SK-N-SH (cell line): ENCODE measurements around the gene KYNU. TPM values are rescaled to one million over a fixed set of nuclear protein-coding genes. Genes with fewer than 3 reads are reported as not detected.

Experiments used
- CTCF ChIA-PET: fragments of 300-600, 350-600 bp; formaldehyde crosslinking; extraction: SDS; loops from one replicate; lab custom pipeline; 2021; lab: Yijun Ruan, JAX
- POLR2A ChIA-PET: fragments of 350-600 bp; sonication (Branson Sonifier 250); formaldehyde crosslinking; extraction: SDS; loops from one replicate; lab custom pipeline; 2020; ENCODE audit warnings: antibody characterized with exemption, inconsistent platforms; lab: Yijun Ruan, JAX
- DNase-seq: peaks from one replicate; pipeline ENCODE4 v3.0.0; 2012
- H2AFZ ChIP-seq: fragments of 200-600 bp; sonication (generic); 2 replicates; pipeline ENCODE4 v1.8.1; 2016; ENCODE audit warnings: antibody characterized with exemption, mild to moderate bottlenecking, low read depth
- H3F3A ChIP-seq: fragments of 200-600 bp; sonication (generic); replicated peaks from 2 replicates; pipeline ENCODE3; 2016; ENCODE audit warnings: antibody characterized with exemption, mild to moderate bottlenecking; ENCODE audit not compliant: insufficient read depth
- H3K27ac ChIP-seq, 2 experiments: fragments of 200-500 bp in 1 of 2; fragments of 200-600 bp in 1 of 2; sonication (Bioruptor generic) in 1 of 2; sonication (generic), shearing (Covaris generic) in 1 of 2; 2 replicates each; pipeline versions ENCODE4 v1.5.1 to v1.6.1; 2014 to 2016; ENCODE audit warnings: low read depth in 2 of 2, inconsistent platforms in 1 of 2, low read length in 1 of 2, mild to moderate bottlenecking in 1 of 2, mixed read lengths in 1 of 2
- H3K27me3 ChIP-seq: fragments of 200-600 bp; sonication (generic), shearing (Covaris generic); 2 replicates; pipeline ENCODE4 v1.6.1; 2016; ENCODE audit warnings: mixed run types; ENCODE audit not compliant: insufficient read depth
- H3K36me3 ChIP-seq, 2 experiments: fragments of 200-500 bp in 1 of 2; fragments of 200-600 bp in 1 of 2; sonication (Bioruptor generic) in 1 of 2; sonication (generic) in 1 of 2; replicated peaks in 1 of 2; 2 replicates each; pipeline versions ENCODE3 to v1.5.1; 2014 to 2016; ENCODE audit warnings: low read length in 1 of 2, mild to moderate bottlenecking in 1 of 2; ENCODE audit not compliant: insufficient read depth in 2 of 2, control insufficient read depth in 1 of 2
- H3K4me1 ChIP-seq, 2 experiments: fragments of 200-500 bp in 1 of 2; fragments of 200-600 bp in 1 of 2; sonication (Bioruptor generic) in 1 of 2; sonication (generic), shearing (Covaris generic) in 1 of 2; 2 replicates each; pipeline versions ENCODE4 v1.5.1 to v1.6.1; 2014 to 2016; ENCODE audit warnings: low read depth in 1 of 2, low read length in 1 of 2, mixed run types in 1 of 2; ENCODE audit not compliant: insufficient read depth in 2 of 2, control insufficient read depth in 1 of 2
- H3K4me2 ChIP-seq: fragments of 200-600 bp; sonication (generic), shearing (Covaris generic); 2 replicates; pipeline ENCODE4 v1.6.1; 2017; ENCODE audit warnings: mixed run types
- H3K4me3 ChIP-seq, 2 experiments: fragments of 200-500 bp in 1 of 2; fragments of 200-600 bp in 1 of 2; sonication (Bioruptor generic) in 1 of 2; sonication (generic), shearing (Covaris generic) in 1 of 2; 2 replicates each; pipeline versions ENCODE4 v1.5.1 to v1.8.1; 2014 to 2016; ENCODE audit warnings: low read depth in 2 of 2, inconsistent platforms in 1 of 2, low read length in 1 of 2, mild to moderate bottlenecking in 1 of 2, mixed read lengths in 1 of 2, moderate library complexity in 1 of 2
- H3K79me2 ChIP-seq: fragments of 200-600 bp; sonication (generic); 2 replicates; pipeline ENCODE4 v1.8.1; 2017; ENCODE audit warnings: mild to moderate bottlenecking; ENCODE audit not compliant: insufficient read depth
- H3K9ac ChIP-seq: fragments of 200-600 bp; sonication (generic); 2 replicates; pipeline ENCODE4 v1.6.1; 2017; ENCODE audit warnings: mixed run types
- H3K9me2 ChIP-seq: fragments of 200-600 bp; sonication (generic); 2 replicates; pipeline ENCODE4 v1.6.1; 2017; ENCODE audit warnings: mixed run types
- H3K9me3 ChIP-seq: fragments of 200-600 bp; sonication (generic); 2 replicates; pipeline ENCODE4 v1.6.1; 2017; ENCODE audit warnings: mixed run types, mild to moderate bottlenecking, moderate library complexity
- H4K20me1 ChIP-seq: fragments of 200-600 bp; sonication (generic); 2 replicates; pipeline ENCODE4 v1.6.1; 2017; ENCODE audit warnings: mild to moderate bottlenecking, mixed run types; ENCODE audit not compliant: insufficient read depth
- CHD2 ChIP-seq: fragments of 150-350 bp; IDR thresholded peaks from 2 replicates; pipeline ENCODE4 v1.6.1; 2018; ENCODE audit warnings: low read length; ENCODE audit not compliant: partially characterized antibody
- CTCF ChIP-seq: fragments of 200-600 bp; sonication (generic); IDR thresholded peaks from 2 replicates; pipeline ENCODE4 v1.6.1; 2017; ENCODE audit warnings: antibody characterized with exemption, mild to moderate bottlenecking, moderate library complexity
- EP300 ChIP-seq, 2 experiments: IDR thresholded peaks; 2 replicates each; pipeline versions ENCODE4 v1.4.0 to v1.6.1; 2012; ENCODE audit warnings: borderline replicate concordance in 1 of 2, low read depth in 1 of 2, low read length in 1 of 2
- EZH2phosphoT487 ChIP-seq: fragments of 200-600 bp; sonication (generic); IDR thresholded peaks from 2 replicates; pipeline ENCODE4 v1.6.1; 2017; ENCODE audit warnings: low read depth, mixed run types, mild to moderate bottlenecking, antibody characterized with exemption, moderate library complexity, borderline replicate concordance
- FOXJ3 ChIP-seq: sonication (generic); formaldehyde crosslinking; IDR thresholded peaks from 2 replicates; pipeline ENCODE4 v1.5.1; 2020; ENCODE audit warnings: mild to moderate bottlenecking, missing genetic modification reagents
- FOXM1 ChIP-seq: IDR thresholded peaks from 2 replicates; pipeline ENCODE4 v1.4.0; 2012; ENCODE audit warnings: low read depth, mild to moderate bottlenecking
- IRF3 ChIP-seq: fragments of 150-350 bp; IDR thresholded peaks from 2 replicates; pipeline ENCODE4 v1.6.1; 2016; ENCODE audit warnings: mild to moderate bottlenecking, low read depth, low read length
- MXI1 ChIP-seq: IDR thresholded peaks from 2 replicates; pipeline ENCODE4 v1.6.1; 2012; ENCODE audit warnings: mild to moderate bottlenecking, low read depth, low read length, improper control_type of control experiment
- NFIC ChIP-seq: IDR thresholded peaks from 2 replicates; pipeline ENCODE4 v1.4.0; 2012; ENCODE audit warnings: borderline replicate concordance
- POLR2AphosphoS5 ChIP-seq: IDR thresholded peaks from 2 replicates; pipeline ENCODE4 v1.6.1; 2012; ENCODE audit warnings: low read depth, low read length
- RAD21 ChIP-seq: IDR thresholded peaks from 2 replicates; pipeline ENCODE4 v1.6.1; 2012; ENCODE audit warnings: mild to moderate bottlenecking, low read length
- RFX5 ChIP-seq: IDR thresholded peaks from 2 replicates; pipeline ENCODE4 v1.6.1; 2012; ENCODE audit warnings: mild to moderate bottlenecking, improper control_type of control experiment, low read length
- TAF1 ChIP-seq: IDR thresholded peaks from 2 replicates; pipeline ENCODE4 v1.6.1; 2012; ENCODE audit warnings: low read depth, mild to moderate bottlenecking, low read length, moderate library complexity, borderline replicate concordance
- TEAD4 ChIP-seq: IDR thresholded peaks from 2 replicates; pipeline ENCODE4 v1.4.0; 2012; ENCODE audit warnings: mild to moderate bottlenecking, borderline replicate concordance; ENCODE audit not compliant: insufficient read depth
- YY1 ChIP-seq: IDR thresholded peaks from 2 replicates; pipeline ENCODE4 v1.4.0; 2012; ENCODE audit warnings: low read depth, mild to moderate bottlenecking
- WGBS: methylation state at CpG from one replicate; pipeline ENCODE4 v1.1.6; 2017; ENCODE audit warnings: low lambda C conversion rate; 5-methylcytosine and 5-hydroxymethylcytosine counted together
- polyA plus RNA-seq, 3 experiments: library from polyadenylated mRNA; depleted of rRNA; stranded (reverse); fragments of >200 nt; gene quantifications; 2 replicates each; pipeline ENCODE4 v1.2.3, GENCODE V29; 2012
- TF ChIP-seq, protein P1 (sequence below): IDR thresholded peaks from 2 replicates; pipeline ENCODE4; 2012
- TF ChIP-seq, protein P2 (sequence below): fragments of 150-350 bp; IDR thresholded peaks from 2 replicates; pipeline ENCODE4 v1.6.1; 2017; ENCODE audit warnings: antibody characterized with exemption, low read length, low read depth, borderline replicate concordance

Gene KYNU
- polyA plus RNA-seq, 1 of the 3 experiments (the other 2 are of a cell fraction) = not detected

- Histone ChIP-seq H3K27ac (no peak overlapping the region), H3K4me2 (no peak overlapping the region), H3K4me3 (no peak overlapping the region), H3K36me3 (no peaks in the 10 kb centered on the region), H3K27me3 (no peaks in the 10 kb centered on the region)
- POLR2A ChIA-PET = no interaction called here
- no peak for DNase-seq
- TF ChIP-seq YY1 = no peak
- TF ChIP-seq, protein P1, sequence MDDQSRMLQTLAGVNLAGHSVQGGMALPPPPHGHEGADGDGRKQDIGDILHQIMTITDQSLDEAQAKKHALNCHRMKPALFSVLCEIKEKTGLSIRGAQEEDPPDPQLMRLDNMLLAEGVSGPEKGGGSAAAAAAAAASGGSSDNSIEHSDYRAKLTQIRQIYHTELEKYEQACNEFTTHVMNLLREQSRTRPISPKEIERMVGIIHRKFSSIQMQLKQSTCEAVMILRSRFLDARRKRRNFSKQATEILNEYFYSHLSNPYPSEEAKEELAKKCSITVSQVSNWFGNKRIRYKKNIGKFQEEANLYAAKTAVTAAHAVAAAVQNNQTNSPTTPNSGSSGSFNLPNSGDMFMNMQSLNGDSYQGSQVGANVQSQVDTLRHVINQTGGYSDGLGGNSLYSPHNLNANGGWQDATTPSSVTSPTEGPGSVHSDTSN = no peak
- no peak for TF ChIP-seq RAD21
- no peak for TF ChIP-seq EP300 (IDR thresholded peaks at IDR 0.05; ENCODE audit: borderline replicate concordance in 1 of 2, low read depth in 1 of 2, low read length in 1 of 2)
- no peak for TF ChIP-seq CHD2
- TF ChIP-seq TAF1 = no peak
- TF ChIP-seq MXI1 = no peak
- TF ChIP-seq RFX5 = no peak
- TF ChIP-seq FOXM1 = no peak
- TF ChIP-seq EZH2phosphoT487 = no peak
- no peak for TF ChIP-seq NFIC
- no peak for TF ChIP-seq CTCF
- no peak for TF ChIP-seq IRF3
- TF ChIP-seq POLR2AphosphoS5 = no peak
- no peak for TF ChIP-seq TEAD4
- TF ChIP-seq, protein P2, sequence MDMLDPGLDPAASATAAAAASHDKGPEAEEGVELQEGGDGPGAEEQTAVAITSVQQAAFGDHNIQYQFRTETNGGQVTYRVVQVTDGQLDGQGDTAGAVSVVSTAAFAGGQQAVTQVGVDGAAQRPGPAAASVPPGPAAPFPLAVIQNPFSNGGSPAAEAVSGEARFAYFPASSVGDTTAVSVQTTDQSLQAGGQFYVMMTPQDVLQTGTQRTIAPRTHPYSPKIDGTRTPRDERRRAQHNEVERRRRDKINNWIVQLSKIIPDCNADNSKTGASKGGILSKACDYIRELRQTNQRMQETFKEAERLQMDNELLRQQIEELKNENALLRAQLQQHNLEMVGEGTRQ = no peak
- no peak for TF ChIP-seq FOXJ3 (CRISPR knock-in tag)
- TF ChIP-seq, all 33 proteins: peak for 0
- H3K9ac ChIP-seq = no peak overlapping the region
- H3K4me1 ChIP-seq = no peaks in the 10 kb centered on the region
- H2AFZ ChIP-seq = no peak overlapping the region
- WGBS = 67% methylated on average over 1 of the region's 1 CpG
- no peaks in the 10 kb centered on the region; the same call in 1 of the 2 replicates for H3K9me2 ChIP-seq
- no peaks in the 10 kb centered on the region for H4K20me1 ChIP-seq
- no peaks in the 10 kb centered on the region for H3K9me3 ChIP-seq
- CTCF ChIA-PET = no interaction called here
- no peaks in the 10 kb centered on the region for H3K79me2 ChIP-seq
- H3F3A ChIP-seq = no peaks in the 10 kb centered on the region
These were observed 198.2 kb downstream of the KYNU start for GRCh38 chr2:143075711-143076110.
